Mesothelial cell of epicardium (in vitro differentiated cells): ENCODE results near the gene CHRDL2. TPM values are rescaled to one million over a fixed set of nuclear protein-coding genes. Genes with fewer than 3 reads are reported as not detected.

Source experiments
- DNase-seq, 2 experiments: peaks; one replicate each; pipeline ENCODE4 v3.0.0; 2021; ENCODE audit warnings: low spot score in 2 of 2; ENCODE audit not compliant: unreplicated experiment in 2 of 2
- H3K27ac Mint-ChIP-seq: 2 replicates; pipeline ENCODE4 v1.8.0; 2021; ENCODE audit warnings: mixed read lengths
- H3K27me3 Mint-ChIP-seq: 2 replicates; pipeline ENCODE4 v1.8.0; 2021; ENCODE audit warnings: low read depth, mixed read lengths
- H3K36me3 Mint-ChIP-seq: 2 replicates; pipeline ENCODE4 v1.8.0; 2021; ENCODE audit warnings: mixed read lengths
- H3K4me1 Mint-ChIP-seq: 2 replicates; pipeline ENCODE4 v1.8.0; 2021; ENCODE audit warnings: mixed read lengths
- H3K4me3 Mint-ChIP-seq: 2 replicates; pipeline ENCODE4 v1.8.0; 2021; ENCODE audit warnings: mild to moderate bottlenecking, moderate library complexity, mixed read lengths
- H3K9me3 Mint-ChIP-seq: 2 replicates; pipeline ENCODE4 v1.8.0; 2021; ENCODE audit warnings: mixed read lengths
- total RNA-seq: library from RNA; stranded (reverse); gene quantifications from 3 replicates; pipeline ENCODE4 v1.2.1, GENCODE V29; 2021
- TF ChIP-seq, protein P1 (sequence below): fragments of 200-600 bp; sonication (generic); IDR thresholded peaks from one replicate; pipeline ENCODE4 v1.5.0; 2021; ENCODE audit warnings: antibody characterized with exemption; ENCODE audit not compliant: unreplicated experiment

The CHRDL2 gene
- total RNA-seq, 1 donor from 2014 or later, result 0.65 TPM

DNA sequence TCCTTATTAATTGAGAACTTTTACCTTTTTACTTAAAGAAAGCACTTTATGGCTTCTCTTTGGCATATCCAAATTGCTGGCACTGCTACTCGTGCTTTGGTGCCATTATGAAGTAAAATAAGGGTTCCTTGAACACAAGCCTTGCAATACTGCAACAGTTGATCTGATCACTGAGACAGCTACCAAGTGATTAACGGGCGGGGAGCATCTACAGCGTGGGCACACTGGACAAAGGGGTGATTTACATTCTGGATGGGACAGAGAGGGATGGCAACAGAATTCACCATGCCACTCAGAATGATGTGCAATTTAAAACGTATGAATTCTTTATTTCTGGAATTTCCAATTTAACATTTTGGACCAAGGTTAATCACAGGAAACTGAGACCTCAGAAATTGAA, 7.7 kb downstream of the CHRDL2 start:
- H3K27me3 Mint-ChIP-seq, result peaks cover 56% of the 10 kb centered on the region
- no peaks in the 10 kb centered on the region for H3K36me3 Mint-ChIP-seq
- no peak for DNase-seq
- H3K27ac Mint-ChIP-seq, result no peak overlapping the region
- H3K4me3 Mint-ChIP-seq, result no peak overlapping the region
- TF ChIP-seq, protein P1, sequence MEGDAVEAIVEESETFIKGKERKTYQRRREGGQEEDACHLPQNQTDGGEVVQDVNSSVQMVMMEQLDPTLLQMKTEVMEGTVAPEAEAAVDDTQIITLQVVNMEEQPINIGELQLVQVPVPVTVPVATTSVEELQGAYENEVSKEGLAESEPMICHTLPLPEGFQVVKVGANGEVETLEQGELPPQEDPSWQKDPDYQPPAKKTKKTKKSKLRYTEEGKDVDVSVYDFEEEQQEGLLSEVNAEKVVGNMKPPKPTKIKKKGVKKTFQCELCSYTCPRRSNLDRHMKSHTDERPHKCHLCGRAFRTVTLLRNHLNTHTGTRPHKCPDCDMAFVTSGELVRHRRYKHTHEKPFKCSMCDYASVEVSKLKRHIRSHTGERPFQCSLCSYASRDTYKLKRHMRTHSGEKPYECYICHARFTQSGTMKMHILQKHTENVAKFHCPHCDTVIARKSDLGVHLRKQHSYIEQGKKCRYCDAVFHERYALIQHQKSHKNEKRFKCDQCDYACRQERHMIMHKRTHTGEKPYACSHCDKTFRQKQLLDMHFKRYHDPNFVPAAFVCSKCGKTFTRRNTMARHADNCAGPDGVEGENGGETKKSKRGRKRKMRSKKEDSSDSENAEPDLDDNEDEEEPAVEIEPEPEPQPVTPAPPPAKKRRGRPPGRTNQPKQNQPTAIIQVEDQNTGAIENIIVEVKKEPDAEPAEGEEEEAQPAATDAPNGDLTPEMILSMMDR, result no peak
- no peaks in the 10 kb centered on the region for H3K9me3 Mint-ChIP-seq
- peaks cover 10% of the 10 kb centered on the region for H3K4me1 Mint-ChIP-seq

DNA sequence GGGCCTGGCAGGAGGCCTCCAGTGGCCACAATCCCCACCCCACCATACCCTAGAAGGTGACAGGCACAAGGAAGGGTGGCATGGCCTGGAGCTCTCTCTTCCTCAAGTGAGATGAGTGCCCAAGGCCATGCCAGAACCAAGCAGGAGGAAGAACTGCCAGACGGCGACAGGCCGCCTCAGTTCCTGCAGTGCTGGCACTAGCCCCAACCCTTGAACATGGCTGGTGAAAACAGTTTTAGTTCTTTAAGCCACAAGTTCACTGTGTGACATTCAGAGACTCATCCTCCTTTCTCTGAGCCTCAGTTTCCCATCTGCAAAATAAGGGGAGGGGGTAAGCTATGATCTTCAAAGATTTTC, 9.8 kb downstream of the CHRDL2 start:
- H3K9me3 Mint-ChIP-seq, result no peaks in the 10 kb centered on the region
- TF ChIP-seq, protein P1, result no peak
- H3K4me1 Mint-ChIP-seq, result peaks cover 17% of the 10 kb centered on the region
- H3K36me3 Mint-ChIP-seq, result no peaks in the 10 kb centered on the region
- peaks cover 38% of the 10 kb centered on the region for H3K27me3 Mint-ChIP-seq
- DNase-seq, result no peak
- no peak overlapping the region for H3K4me3 Mint-ChIP-seq
- H3K27ac Mint-ChIP-seq, result no peak overlapping the region

DNA sequence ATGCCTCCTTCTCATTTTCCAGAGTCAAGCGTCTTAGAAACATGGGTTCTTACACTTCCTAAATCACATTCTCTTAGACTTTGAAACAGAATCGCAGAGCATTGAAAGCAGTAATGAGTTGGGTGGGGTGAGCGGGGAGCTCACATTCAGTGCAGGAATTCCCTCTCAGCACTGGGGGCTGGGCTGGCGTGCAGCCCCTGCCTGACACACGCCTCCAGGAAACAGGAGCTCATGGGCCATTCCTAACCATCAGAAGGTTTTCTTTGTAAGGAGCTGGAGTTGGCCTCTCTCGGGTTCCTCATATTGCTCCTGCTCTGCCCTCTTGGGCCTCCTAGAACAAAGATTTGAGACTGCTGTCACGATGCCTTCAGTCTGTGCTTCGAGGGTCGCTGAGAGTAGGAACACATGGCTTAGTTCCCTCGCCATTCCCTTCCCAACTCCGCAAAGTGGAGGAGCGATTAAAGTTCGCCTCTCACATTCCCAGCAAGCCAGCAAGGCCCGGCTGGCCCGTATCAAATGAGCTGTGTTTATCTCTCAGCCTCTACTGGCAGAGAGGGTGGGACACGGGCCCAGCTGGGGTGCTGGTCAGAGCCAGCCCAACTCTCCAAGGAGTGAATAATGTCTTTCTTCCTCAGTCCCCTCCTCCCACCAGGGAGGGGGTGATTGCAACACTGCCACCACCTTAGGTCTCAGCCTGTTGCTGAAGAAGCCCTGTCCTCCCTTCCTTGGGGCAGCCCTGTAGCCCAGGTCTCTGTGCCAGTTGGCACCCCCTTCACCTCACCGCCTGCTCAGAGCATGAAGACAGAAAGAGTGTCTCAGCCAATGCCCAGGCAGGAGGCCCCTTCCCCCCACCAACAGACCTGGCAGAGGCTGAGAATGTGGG, 10.4 kb downstream of the CHRDL2 start:
- Mint-ChIP-seq H3K36me3 (no peaks in the 10 kb centered on the region), H3K9me3 (no peaks in the 10 kb centered on the region), H3K27ac (peak overlapping the region; percentile 23), H3K4me3 (no peak overlapping the region), H3K27me3 (peaks cover 32% of the 10 kb centered on the region), H3K4me1 (peaks cover 17% of the 10 kb centered on the region)
- TF ChIP-seq, protein P1, result no peak
- no peak for DNase-seq

DNA sequence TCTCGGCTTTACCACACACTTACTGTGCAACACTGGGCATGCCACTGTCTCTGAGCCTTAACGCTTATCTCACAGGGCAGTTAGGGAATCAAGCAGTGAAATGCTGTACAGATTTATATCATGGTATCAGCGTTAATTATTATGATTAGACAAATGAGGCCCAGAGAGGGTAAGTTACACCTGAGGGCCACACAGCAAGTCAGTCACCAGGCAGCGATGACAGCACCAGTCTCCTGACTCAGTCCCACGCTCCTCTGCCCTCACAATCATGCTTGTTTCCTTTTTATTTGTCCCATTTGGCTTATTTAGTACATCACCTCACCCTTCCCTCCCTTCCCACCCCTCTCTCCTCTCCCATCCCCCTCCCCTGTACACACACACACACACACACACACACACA, 12.2 kb downstream of the CHRDL2 start:
- H3K27me3 Mint-ChIP-seq, result peaks cover 17% of the 10 kb centered on the region
- TF ChIP-seq, protein P1, result no peak
- no peak overlapping the region for H3K27ac Mint-ChIP-seq
- H3K4me3 Mint-ChIP-seq, result no peak overlapping the region
- peaks cover 17% of the 10 kb centered on the region for H3K4me1 Mint-ChIP-seq
- no peaks in the 10 kb centered on the region for H3K9me3 Mint-ChIP-seq
- no peaks in the 10 kb centered on the region for H3K36me3 Mint-ChIP-seq
- no peak for DNase-seq

DNA sequence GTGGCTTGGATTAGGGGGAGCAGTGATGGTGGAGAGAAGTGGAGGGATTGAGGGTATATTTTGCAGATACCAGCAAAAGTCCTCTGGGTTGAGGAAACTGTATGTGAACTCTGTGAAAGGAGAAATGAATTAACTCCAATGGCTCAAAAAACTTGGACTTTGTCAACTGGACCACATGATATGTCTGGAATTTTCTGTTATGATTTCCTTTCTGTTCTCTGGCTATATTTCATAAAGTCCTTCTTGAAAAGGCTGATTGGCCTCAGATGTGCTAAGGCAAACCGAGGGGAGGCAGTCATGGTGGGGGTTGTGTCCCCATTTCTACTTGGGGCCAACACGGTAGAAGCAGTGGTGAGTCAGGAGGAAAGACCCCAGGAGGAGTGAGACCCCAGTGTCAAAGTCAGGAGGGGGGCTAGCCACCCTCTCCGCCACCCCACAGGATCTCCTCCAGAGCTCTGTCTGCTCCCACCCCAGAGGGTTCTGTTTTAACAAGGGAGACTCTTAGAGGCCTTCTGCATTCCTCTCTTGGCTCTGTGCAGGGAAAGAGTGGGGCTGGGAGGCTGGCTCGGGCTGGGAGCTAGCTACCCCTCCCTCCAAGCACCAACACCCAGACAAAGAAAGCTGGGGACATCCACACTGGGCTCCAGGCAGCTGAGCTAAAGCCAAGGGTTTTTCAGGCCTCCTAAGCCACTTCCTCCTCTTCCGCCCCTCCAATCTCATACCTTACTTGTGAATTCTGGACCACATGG, 13.8 kb downstream of the CHRDL2 start:
- Mint-ChIP-seq H3K9me3 (no peaks in the 10 kb centered on the region), H3K27ac (peak overlapping the region; percentile 58), H3K36me3 (no peaks in the 10 kb centered on the region), H3K4me3 (no peak overlapping the region), H3K4me1 (peaks cover 17% of the 10 kb centered on the region), H3K27me3 (peaks cover 3% of the 10 kb centered on the region)
- TF ChIP-seq, protein P1, result no peak
- DNase-seq, result no peak
